Measurements from ENCODE around the gene DVL1. TPM values are rescaled to one million over a fixed set of nuclear protein-coding genes. Genes with fewer than 3 reads are reported as not detected.

The DVL1 gene
- total and polyA plus RNA-seq, 2 of the 13 experiments (the other 11 are each of a cell fraction or from before 2014, with no cell fraction given): 30.8 to 60.4 TPM

- TF ChIP-seq ZFP91 (CRISPR knock-in tag; IDR thresholded peaks at IDR 0.05; ENCODE audit: borderline replicate concordance): peak; percentile 60; the same call in 1 of the 2 replicates
- peak; percentile 19; the same call in 1 of the 2 replicates for TF ChIP-seq HNF4G (IDR thresholded peaks at IDR 0.05; ENCODE audit: borderline replicate concordance, low read depth, low read length)
- no peak for TF ChIP-seq HNF4G (CRISPR knock-in tag; IDR thresholded peaks at IDR 0.05; ENCODE audit: borderline replicate concordance, low read depth)
- TF ChIP-seq HES4 (CRISPR knock-in tag; IDR thresholded peaks at IDR 0.05; ENCODE audit: borderline replicate concordance): peak; percentile 74; the same call in 1 of the 2 replicates
- TF ChIP-seq HMG20A (CRISPR knock-in tag; IDR thresholded peaks at IDR 0.05; ENCODE audit: borderline replicate concordance): no peak
- no peak for TF ChIP-seq HOXA9 (CRISPR knock-in tag; IDR thresholded peaks at IDR 0.05; ENCODE audit: borderline replicate concordance)
- no peak for TF ChIP-seq MAZ (IDR thresholded peaks at IDR 0.05; ENCODE audit: borderline replicate concordance, low read depth, low read length)
- TF ChIP-seq MAZ (CRISPR knock-in tag; IDR thresholded peaks at IDR 0.05; ENCODE audit: low read depth): peak; percentile 51; the same call in 1 of the 2 replicates
- no peak for TF ChIP-seq ZNF496 (CRISPR knock-in tag; IDR thresholded peaks at IDR 0.05; ENCODE audit: insufficient replicate concordance)
- peak; percentile 63; the same call in 1 of the 2 replicates for TF ChIP-seq ZBED4 (CRISPR knock-in tag; IDR thresholded peaks at IDR 0.05; ENCODE audit: borderline replicate concordance)
- peak; percentile 63; the same call in 1 of the 2 replicates for TF ChIP-seq TFAP4 (IDR thresholded peaks at IDR 0.05; ENCODE audit: borderline replicate concordance, low read depth)
- peak; percentile 26 for TF ChIP-seq MED8 (CRISPR knock-in tag; IDR thresholded peaks at IDR 0.05; ENCODE audit: insufficient replicate concordance)
- no peak for TF ChIP-seq FOXM1 (CRISPR knock-in tag; IDR thresholded peaks at IDR 0.05)
- TF ChIP-seq MNT (IDR thresholded peaks at IDR 0.05): 0 out of 2 replicates have a peak, but pooled peaks have one; percentile 16
- no peak for TF ChIP-seq CENPT (CRISPR knock-in tag; IDR thresholded peaks at IDR 0.05; ENCODE audit: low read depth)
- TF ChIP-seq SP1 (IDR thresholded peaks at IDR 0.05): no peak
- peak; percentile 12; the same call in 1 of the 2 replicates for TF ChIP-seq SP1 (CRISPR knock-in tag; IDR thresholded peaks at IDR 0.05)
- peak; percentile 23 for TF ChIP-seq AGO2 (optimal IDR thresholded peaks at IDR 0.05; ENCODE audit: low read depth, low read length)
- peak; percentile 39; the same call in 1 of the 2 replicates for TF ChIP-seq HNF1B (CRISPR knock-in tag; IDR thresholded peaks at IDR 0.05)
These were observed 1.4 kb downstream of the DVL1 start (continued) for GRCh38 chr1:1347663-1348419.

Data from HepG2 (cell line).